GM19395 (cell line): ENCODE data around the gene WNK2.
"Not testable (repeated sequence)": the region's sequence is repeated elsewhere in the genome, so short reads cannot be mapped to it uniquely, and the experiment has no call there.

Experiments used
- ATAC-seq: cut with Tn5 transposase; IDR thresholded peaks from one replicate; pipeline ENCODE4 v1.9.1; 2021; ENCODE audit warnings: mild to moderate bottlenecking, moderate library complexity; ENCODE audit not compliant: unreplicated experiment

WNK2 gene

DNA sequence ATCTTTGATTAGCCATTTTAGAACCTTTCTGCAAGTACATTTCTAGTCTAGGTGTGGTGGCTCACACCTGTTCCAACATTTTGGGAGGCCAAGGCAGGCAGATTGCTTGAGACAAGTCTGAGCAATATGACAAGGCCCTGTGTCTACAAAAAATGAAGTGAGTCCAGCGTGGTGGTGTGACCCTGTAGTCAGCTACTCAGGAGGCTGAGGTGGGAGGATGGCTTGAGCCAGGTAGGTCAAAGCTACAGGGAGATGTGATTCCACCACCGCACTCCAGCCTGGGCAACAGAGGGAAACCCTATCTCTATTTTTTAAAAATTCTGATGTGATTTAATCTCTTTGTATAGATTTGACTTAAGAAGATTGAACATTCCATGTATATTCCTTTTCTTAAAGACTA lies 171.9 kb downstream of the WNK2 start:
- ATAC-seq: no peak

DNA sequence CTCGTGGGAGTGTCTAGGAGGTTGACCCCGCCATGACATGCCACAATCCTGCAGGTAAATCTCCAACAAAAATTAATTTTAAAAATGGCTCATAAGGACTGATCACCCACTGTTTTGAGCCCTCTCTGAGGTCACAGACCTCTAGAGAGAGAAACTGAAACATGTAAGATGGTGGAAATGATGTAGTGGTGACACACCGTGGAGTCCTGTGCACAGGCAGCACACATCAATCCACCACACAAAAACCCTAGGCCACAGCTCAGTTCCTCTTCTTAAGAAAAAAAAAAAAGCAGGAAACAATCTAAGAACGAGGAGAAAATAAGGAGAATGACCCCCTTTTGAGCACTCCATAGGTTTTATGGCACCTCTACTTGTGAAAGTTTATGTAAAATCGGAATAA lies 173.7 kb downstream of the WNK2 start:
- ATAC-seq: no peak

DNA sequence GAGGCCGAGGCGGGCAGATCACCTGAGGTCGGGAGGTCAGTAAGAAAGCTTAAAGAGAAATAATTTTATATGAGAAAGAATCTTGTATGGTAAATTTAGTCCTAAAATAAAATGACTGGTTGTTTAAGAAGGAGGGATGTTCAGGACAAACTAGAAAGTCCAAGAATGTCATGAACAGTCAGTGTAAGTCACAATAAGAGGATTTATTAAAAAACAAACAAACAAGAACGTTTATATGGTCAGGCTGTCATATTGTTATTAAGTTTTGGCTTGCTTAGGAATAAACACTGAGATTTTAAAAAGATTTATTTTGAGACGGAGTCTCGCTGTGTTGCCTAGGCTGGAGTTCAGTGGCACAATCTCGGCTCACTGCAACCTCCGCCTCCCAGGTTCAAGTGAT lies 176.0 kb downstream of the WNK2 start:
- ATAC-seq: not testable (repeated sequence)

DNA sequence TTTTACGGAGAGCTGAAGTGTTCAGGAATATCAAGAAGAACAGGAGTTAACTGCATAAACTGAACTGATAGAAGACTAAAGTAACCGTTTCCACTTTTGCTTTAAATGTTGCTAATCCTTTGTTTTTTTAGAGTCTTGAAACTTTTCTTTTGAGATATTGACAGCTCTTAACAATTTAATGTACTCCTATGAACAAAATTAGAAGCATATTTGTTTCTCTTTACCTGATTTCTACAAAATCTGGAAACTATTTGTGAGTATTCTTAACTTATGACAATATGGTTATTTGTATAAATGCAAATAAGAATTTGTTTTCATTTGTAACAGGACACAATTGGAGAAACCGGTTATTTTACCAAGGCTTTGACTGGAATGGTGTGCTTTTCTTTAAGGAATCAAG lies 178.1 kb downstream of the WNK2 start:
- no peak for ATAC-seq

DNA sequence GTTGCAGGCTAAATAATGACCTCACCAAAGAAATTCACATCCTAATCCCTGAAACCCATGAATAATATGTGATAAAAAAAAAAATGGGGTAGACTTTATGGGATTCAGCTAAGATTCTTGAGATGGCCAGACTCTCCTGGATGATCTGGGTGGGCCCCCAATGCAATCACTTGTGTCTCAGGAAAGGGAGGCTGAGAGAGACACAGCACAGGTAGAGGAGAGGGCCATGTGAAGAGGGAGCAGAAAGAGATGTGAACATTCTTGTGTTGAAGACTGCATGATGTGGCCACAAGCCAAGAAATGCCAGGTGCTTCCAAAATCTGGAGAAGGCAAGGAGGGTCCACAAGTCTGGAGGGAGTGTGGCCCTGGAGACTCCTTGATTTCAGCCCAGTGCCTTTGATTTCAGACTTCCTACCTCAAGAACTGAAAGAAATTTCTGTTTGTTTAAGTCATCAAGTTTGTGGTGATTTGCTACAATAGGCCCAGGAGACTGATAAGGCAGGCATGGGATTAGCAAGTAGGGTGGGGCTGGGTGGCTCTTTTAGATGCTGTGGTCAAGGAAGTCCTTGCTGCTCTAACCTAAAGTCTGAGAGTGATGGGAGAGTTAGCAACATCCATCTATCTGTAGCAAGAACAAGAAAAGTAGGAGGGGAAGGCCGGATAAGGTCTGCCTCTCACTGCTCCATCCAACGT lies 180.9 kb downstream of the WNK2 start:
- no peak for ATAC-seq

DNA sequence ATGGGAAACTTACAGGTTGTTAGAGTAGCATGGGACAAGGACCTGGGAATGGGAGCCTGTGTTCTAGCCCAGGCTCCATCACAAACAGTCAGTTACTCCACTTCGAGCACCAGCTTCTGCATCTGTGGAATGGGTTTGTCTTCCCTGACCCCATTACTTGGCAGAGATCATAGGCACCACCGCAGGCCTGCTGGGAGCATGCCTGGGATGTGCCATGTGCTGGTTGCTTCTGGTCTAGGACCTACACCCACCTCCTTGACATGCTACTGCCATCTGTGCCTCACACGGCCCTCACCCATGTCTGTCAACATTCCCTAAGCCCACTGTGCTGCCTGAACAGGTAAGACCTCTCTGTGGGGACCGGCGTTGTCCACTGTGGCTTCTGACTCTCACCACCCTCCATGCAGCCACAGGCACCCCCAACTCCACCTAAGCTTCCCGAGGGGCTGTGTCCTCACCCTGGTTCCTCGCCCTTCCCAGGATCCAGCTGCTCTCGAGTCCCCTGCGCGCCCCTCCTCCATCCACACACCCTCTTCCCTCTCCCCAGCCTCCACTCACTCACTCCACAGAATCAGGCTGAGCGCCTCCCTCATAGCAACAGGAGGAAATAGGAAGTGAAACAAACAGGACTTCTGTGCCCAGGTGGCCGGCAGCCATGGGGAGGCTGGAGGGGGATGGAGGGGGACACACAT lies 181.6 kb downstream of the WNK2 start:
- no peak for ATAC-seq

DNA sequence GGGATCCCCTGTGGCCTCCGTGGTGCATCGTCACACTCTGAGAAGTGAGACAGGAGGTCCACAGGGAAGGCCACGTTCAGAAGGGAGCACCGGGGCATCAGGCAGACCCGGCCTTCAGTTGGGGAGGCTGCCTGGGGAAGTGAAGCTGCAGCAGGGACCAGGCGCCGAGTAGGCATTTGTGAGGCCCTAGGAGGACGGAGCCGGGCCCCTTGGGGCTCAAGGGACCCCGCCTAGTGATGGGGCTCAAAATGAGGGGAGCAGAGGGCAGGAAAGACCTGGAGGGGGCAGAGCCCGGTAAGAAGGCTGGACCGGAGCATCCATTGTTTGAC lies 182.1 kb downstream of the WNK2 start:
- no peak for ATAC-seq

DNA sequence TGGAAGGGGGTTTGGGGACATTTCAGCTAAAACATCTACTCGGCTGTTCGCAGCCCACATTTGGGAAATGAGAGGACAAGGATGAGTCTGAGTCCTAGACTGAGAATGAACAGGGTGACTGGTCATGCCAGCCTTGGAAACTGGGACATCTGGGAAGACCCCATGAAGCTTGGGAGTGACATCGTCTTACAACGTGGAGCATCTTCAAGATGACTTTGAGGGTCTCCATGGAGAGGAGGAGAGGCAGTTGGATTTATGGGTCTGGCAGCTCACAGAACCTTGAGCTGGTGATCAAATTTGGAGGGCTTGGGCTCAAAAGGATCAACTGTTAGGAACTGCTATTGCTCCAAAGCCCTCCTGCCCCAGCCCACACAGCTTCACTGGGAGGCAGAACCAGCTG lies 182.5 kb downstream of the WNK2 start:
- not testable (repeated sequence) for ATAC-seq

DNA sequence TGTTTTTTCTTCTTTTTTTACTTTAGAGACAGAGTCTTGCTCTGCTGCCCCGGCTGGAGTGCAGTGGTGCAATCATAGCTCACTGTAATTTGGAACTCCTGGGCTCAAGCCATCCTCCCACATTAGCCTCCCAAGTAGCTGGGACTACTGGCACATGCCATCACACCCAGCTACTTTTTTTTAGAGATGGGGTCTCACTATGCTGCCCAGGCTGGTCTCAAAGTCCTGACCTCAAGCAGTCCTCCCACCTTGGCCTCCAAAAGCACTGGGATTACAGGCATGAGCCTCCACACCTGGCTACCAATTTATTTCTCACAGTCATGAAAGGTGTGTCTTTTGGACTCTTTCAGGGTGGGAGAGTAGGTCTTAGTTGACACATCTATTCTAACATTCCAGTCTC lies 184.5 kb downstream of the WNK2 start:
- no peak for ATAC-seq

DNA sequence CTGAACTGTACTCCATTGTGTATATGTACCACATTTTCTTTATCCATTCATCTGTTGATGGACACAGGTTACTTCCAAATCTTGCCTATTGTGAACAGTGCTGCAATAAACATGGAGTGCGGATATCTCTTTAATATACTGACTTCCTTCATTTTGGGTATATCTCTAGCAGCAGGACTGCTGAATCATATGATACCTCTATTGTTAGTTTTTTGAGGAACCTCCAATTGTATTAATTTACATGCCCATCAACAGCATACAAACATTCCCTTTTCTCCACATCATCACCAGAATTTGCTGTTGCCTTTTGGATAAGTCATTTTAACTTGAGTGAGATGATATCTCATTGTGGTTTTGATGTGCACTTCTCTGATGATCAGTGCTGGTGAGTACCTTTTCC lies 185.7 kb downstream of the WNK2 start:
- no peak for ATAC-seq
